ENCODE measurements around the gene SLC22A2. TPM values are rescaled to one million over a fixed set of nuclear protein-coding genes. Genes with fewer than 3 reads are reported as not detected.
"Not testable (repeated sequence)": the region's sequence is repeated elsewhere in the genome, so short reads cannot be mapped to it uniquely, and the experiment has no call there.

Gene SLC22A2
- not detected in 2 replicates for total RNA-seq (ENCODE audit: low replicate concordance)
- long read RNA-seq, result 0 reads

DNA sequence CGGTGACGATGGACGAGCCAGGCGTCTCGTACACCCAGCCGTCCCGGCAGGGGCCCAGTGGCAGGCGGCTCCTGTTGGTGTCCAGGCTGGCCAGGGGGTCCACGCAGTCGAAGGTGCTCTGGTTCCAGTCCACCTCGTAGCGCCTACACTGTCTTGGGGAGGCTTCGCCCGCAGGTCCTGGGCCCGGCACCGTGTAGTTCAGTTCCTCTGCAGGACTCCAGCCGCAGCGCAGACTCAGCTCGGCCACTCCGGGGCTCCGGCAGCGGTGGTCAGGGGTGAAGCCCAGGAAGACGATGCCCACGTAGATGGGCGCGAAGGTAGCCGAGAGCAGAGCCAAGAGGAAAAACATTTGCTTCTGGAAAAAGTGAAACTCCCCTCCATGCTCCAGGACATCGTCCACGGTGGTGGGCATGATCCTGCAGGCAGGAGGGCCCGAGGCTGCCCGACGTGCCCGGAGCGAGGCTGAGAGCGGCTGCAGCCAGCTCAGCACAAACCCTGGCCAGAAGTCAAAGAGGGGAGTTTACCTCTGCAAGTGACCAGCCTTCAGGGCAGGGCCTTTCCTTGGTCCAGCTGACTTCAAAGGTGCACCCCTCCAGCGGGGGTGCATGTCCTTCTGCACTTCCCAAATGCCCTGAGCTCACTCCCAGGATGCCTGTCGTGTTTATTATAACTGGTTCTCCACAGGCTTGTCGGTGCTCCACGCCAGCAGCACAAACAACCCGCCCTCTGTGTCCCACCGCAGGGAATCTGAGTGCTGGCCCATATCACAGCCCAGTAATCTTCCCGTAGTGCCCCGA lies at the start of gene SLC22A2:
TSS of gene SLC22A2 (minus strand) at position 476 of the 797 bp plus-strand sequence. CDS start at position 412, 64 bp downstream.
- no peaks in the 10 kb centered on the region for H3K9me3 Mint-ChIP-seq
- peaks cover 78% of the 10 kb centered on the region for H3K27me3 Mint-ChIP-seq
- no peaks in the 10 kb centered on the region for H3K36me3 Mint-ChIP-seq
- peaks cover 17% of the 10 kb centered on the region for H3K4me1 Mint-ChIP-seq (ENCODE audit: unreplicated experiment)
- peak within 1 kb of the TSS; percentile 10 for H3K27ac Mint-ChIP-seq
- no peak for DNase-seq (ENCODE audit: extremely low spot score, unreplicated experiment)
- no peak within 1 kb of the TSS for H3K4me3 Mint-ChIP-seq
- TF ChIP-seq, protein P1, sequence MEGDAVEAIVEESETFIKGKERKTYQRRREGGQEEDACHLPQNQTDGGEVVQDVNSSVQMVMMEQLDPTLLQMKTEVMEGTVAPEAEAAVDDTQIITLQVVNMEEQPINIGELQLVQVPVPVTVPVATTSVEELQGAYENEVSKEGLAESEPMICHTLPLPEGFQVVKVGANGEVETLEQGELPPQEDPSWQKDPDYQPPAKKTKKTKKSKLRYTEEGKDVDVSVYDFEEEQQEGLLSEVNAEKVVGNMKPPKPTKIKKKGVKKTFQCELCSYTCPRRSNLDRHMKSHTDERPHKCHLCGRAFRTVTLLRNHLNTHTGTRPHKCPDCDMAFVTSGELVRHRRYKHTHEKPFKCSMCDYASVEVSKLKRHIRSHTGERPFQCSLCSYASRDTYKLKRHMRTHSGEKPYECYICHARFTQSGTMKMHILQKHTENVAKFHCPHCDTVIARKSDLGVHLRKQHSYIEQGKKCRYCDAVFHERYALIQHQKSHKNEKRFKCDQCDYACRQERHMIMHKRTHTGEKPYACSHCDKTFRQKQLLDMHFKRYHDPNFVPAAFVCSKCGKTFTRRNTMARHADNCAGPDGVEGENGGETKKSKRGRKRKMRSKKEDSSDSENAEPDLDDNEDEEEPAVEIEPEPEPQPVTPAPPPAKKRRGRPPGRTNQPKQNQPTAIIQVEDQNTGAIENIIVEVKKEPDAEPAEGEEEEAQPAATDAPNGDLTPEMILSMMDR (conservative IDR thresholded peaks at IDR 0.05), result no peak

DNA sequence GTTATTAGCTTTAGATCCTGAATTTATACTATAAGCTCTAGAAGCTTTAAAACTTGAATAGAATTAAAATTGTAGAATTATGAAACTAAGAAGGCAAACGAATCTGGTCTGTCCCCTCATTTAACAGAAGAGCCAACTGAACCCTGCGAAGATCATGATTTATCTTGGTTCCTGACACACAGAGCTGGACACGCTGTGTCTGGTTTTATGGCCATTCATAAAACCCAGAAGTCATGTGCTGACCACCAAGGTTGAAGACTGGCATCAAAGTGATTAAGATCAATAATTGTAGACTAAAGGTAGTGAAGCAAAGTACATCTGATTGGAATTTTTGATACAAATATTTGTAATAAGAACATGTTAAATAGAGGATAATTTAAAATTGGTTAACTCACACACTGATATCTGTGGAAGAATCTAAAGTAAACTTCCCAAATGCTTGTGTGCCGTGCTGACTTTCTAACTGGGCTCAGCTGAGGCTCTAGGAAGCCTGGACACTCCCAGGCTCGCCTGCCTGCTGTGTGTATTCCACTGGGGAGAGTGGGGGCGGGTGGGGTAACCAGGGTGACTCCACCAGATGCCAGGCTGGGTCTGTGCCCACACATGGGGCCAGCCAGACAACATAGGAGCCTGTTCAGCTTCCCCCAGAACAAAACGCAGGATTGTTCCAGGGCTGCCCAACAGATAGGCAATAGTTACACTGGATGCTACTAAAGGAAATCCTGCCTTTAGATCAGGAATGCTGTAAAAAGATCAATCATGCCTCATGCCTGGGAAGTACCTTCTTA lies 47.5 kb upstream of the SLC22A2 start:
- Mint-ChIP-seq H3K36me3 (peaks cover 4% of the 10 kb centered on the region), H3K4me3 (no peak overlapping the region), H3K27me3 (no peaks in the 10 kb centered on the region), H3K27ac (no peak overlapping the region), H3K9me3 (peaks cover 10% of the 10 kb centered on the region), H3K4me1 (ENCODE audit: unreplicated experiment) (peaks cover 6% of the 10 kb centered on the region)
- TF ChIP-seq, protein P1 (conservative IDR thresholded peaks at IDR 0.05), result no peak
- DNase-seq (ENCODE audit: extremely low spot score, unreplicated experiment), result no peak

DNA sequence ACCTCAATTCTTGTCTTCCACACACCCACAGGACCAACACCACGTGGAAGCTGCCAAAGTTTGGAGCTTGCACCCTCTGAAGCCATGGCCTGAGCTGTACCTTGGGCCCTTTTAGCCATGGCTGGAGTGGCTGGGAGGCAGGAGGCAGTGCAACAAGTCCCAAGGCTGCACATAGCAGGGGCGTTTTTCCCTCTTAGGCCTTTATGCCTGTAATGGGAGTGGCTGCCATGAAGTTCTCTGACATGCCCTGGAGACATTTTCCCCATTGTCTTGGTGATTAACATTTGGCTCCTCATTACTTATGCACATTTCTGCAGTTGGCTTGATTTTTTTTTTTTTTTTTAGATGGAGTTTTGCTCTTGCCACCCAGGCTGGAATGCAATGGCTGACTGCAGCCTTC lies 45.2 kb upstream of the SLC22A2 start:
- TF ChIP-seq, protein P1 (conservative IDR thresholded peaks at IDR 0.05), result no peak
- DNase-seq (ENCODE audit: extremely low spot score, unreplicated experiment), result no peak
- H3K4me3 Mint-ChIP-seq, result no peak overlapping the region
- peaks cover 6% of the 10 kb centered on the region for H3K4me1 Mint-ChIP-seq (ENCODE audit: unreplicated experiment)
- H3K27ac Mint-ChIP-seq, result no peak overlapping the region
- peaks cover 7% of the 10 kb centered on the region for H3K36me3 Mint-ChIP-seq
- H3K27me3 Mint-ChIP-seq, result no peaks in the 10 kb centered on the region
- peaks cover 6% of the 10 kb centered on the region for H3K9me3 Mint-ChIP-seq

DNA sequence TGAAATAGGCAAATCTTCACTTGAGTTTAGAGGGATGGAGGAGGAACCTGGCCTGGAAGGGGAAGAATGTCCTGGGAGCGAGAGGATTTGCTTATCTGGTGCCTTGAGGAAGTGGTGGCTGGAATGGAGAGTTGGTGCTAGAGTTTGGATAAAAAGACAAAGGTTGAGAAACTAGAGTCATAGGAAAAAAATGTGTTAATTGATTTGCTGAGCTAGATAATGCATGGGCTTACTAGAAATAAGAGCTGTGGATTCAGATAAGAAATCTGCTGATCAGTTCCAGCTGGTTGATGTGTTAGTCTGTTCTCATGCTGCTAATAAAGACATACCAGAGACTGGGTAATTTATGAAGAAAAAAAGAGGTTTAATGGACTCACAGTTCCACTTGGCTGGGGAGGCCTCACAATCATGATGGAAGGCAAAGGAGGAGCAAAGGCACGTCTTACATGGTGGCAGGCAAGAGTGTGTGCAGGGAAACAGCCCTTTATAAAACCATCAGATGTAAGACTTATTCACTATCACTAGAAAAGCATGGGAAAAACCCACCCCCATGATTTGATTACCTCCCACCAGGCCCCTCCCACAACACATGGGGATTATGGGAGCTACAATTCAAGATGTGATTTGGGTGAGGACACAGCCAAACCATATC lies 43.9 kb upstream of the SLC22A2 start:
- H3K9me3 Mint-ChIP-seq; H3K4me1 Mint-ChIP-seq (ENCODE audit: unreplicated experiment); H3K36me3 Mint-ChIP-seq; DNase-seq (ENCODE audit: extremely low spot score, unreplicated experiment); H3K27ac Mint-ChIP-seq; H3K27me3 Mint-ChIP-seq; H3K4me3 Mint-ChIP-seq: not testable (repeated sequence)

DNA sequence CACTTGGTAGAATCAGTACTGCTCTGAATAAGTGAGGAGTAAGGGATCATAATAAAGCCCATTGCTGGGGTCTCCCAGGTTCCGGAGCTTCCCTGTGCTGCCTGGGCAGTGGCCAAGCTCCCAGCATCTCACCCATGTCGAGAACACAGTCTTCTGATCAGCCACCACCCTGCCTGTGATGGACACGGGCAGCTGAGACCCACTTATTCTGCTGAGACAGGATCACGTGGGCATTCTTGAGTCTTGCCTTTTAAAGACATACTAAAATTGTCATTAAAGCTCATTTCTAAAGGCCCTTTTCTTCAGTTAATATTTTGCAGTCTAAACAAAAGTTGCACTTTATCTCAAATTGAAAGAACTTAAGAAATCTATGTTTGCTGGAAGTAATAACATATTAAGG lies 42.7 kb upstream of the SLC22A2 start:
- peaks cover 7% of the 10 kb centered on the region for H3K27me3 Mint-ChIP-seq
- H3K36me3 Mint-ChIP-seq, result peaks cover 7% of the 10 kb centered on the region
- TF ChIP-seq, protein P1 (conservative IDR thresholded peaks at IDR 0.05), result no peak
- no peak overlapping the region for H3K27ac Mint-ChIP-seq
- H3K4me3 Mint-ChIP-seq, result no peak overlapping the region
- H3K9me3 Mint-ChIP-seq, result peaks cover 6% of the 10 kb centered on the region
- H3K4me1 Mint-ChIP-seq (ENCODE audit: unreplicated experiment), result peaks cover 6% of the 10 kb centered on the region
- no peak for DNase-seq (ENCODE audit: extremely low spot score, unreplicated experiment)
